SK-N-SH treated with all-trans-retinoic acid at 6 μM for 48 hours (cell line): ENCODE measurements around the gene BICC1.

Experiments used
- ATAC-seq: fragments of 200-7000 bp; cut with Tn5 transposase; 3 replicates; pipeline ENCODE4 v1.9.1; 2020; ENCODE audit warnings: mild to moderate bottlenecking, moderate library complexity
- ARNTL ChIP-seq: fragments of 450-650 bp; formaldehyde crosslinking; IDR thresholded peaks from 2 replicates; pipeline ENCODE4 v1.5.0; 2020; ENCODE audit warnings: low read depth, mild to moderate bottlenecking, moderate library complexity, borderline replicate concordance
- BACH2 ChIP-seq: fragments of 250-450 bp; sonication (Bioruptor Pico); IDR thresholded peaks from 2 replicates; pipeline ENCODE4 v1.9.0; 2021; ENCODE audit warnings: mild to moderate bottlenecking, borderline replicate concordance
- CSRNP3 ChIP-seq: fragments of 250-450 bp; sonication (Bioruptor Pico); IDR thresholded peaks from 2 replicates; pipeline ENCODE4 v1.5.1; 2021; ENCODE audit warnings: mild to moderate bottlenecking, moderate library complexity
- ESRRG ChIP-seq: fragments of 250-450 bp; sonication (Bioruptor Pico); IDR thresholded peaks from 2 replicates; pipeline ENCODE4 v1.6.1; 2021; ENCODE audit warnings: mild to moderate bottlenecking
- GLIS3 ChIP-seq: fragments of 250-450 bp; sonication (Bioruptor Pico); IDR thresholded peaks from 2 replicates; pipeline ENCODE4 v1.5.0; 2020; ENCODE audit warnings: mild to moderate bottlenecking, moderate library complexity
- ISL1 ChIP-seq: fragments of 250-450 bp; sonication (Bioruptor Pico); IDR thresholded peaks from 2 replicates; pipeline ENCODE4 v2.1.2; 2022; ENCODE audit warnings: mild to moderate bottlenecking, moderate library complexity
- PATZ1 ChIP-seq: fragments of 250-450 bp; sonication (Bioruptor Pico); IDR thresholded peaks from 2 replicates; pipeline ENCODE4 v1.8.0; 2020; ENCODE audit warnings: mild to moderate bottlenecking, moderate library complexity, borderline replicate concordance
- POU6F1 ChIP-seq: fragments of 250-450 bp; sonication (Bioruptor Pico); IDR thresholded peaks from 2 replicates; pipeline ENCODE4 v1.8.0; 2021; ENCODE audit warnings: low read depth, mild to moderate bottlenecking, moderate library complexity, borderline replicate concordance
- RARB ChIP-seq: fragments of 250-450 bp; sonication (Bioruptor Pico); IDR thresholded peaks from 2 replicates; pipeline ENCODE4 v1.8.0; 2021; ENCODE audit warnings: mild to moderate bottlenecking, moderate library complexity
- TOX ChIP-seq: fragments of 250-450 bp; sonication (Bioruptor Pico); IDR thresholded peaks from 2 replicates; pipeline ENCODE4 v1.8.0; 2021; ENCODE audit warnings: mild to moderate bottlenecking, moderate library complexity, borderline replicate concordance
- TSHZ2 ChIP-seq: fragments of 250-450 bp; sonication (Bioruptor Pico); IDR thresholded peaks from 2 replicates; pipeline ENCODE4 v1.5.0; 2020; ENCODE audit warnings: mild to moderate bottlenecking, moderate library complexity
- ZC3H10 ChIP-seq: fragments of 250-450 bp; sonication (Bioruptor Pico); IDR thresholded peaks from 2 replicates; pipeline ENCODE4 v1.5.1; 2021; ENCODE audit warnings: mild to moderate bottlenecking, moderate library complexity
- ZFP3 ChIP-seq: fragments of 250-450 bp; sonication (Bioruptor Pico); IDR thresholded peaks from 2 replicates; pipeline ENCODE4 v1.5.0; 2020; ENCODE audit warnings: mild to moderate bottlenecking, moderate library complexity
- ZNF565 ChIP-seq: fragments of 450-650 bp; formaldehyde crosslinking; conservative IDR thresholded peaks from 2 replicates; pipeline ENCODE4 v1.5.0; 2020; ENCODE audit warnings: low read depth, mild to moderate bottlenecking, moderate library complexity
- ZNF70 ChIP-seq: fragments of 450-650 bp; formaldehyde crosslinking; IDR thresholded peaks from 2 replicates; pipeline ENCODE4 v1.5.0; 2020; ENCODE audit warnings: mild to moderate bottlenecking, moderate library complexity
- ZNF8 ChIP-seq: fragments of 450-650 bp; formaldehyde crosslinking; IDR thresholded peaks from 2 replicates; pipeline ENCODE4 v1.5.0; 2020; ENCODE audit warnings: mild to moderate bottlenecking, moderate library complexity

Gene BICC1

GRCh38 chr10:58839771-58840170 lies 327.1 kb downstream of the BICC1 start:
- TF ChIP-seq ZNF8 (CRISPR knock-in tag): no peak
- no peak for TF ChIP-seq TOX (CRISPR knock-in tag)
- no peak for TF ChIP-seq BACH2 (CRISPR knock-in tag)
- TF ChIP-seq CSRNP3: no peak
- TF ChIP-seq PATZ1 (CRISPR knock-in tag): no peak
- TF ChIP-seq ZNF565 (CRISPR knock-in tag): no peak
- TF ChIP-seq ISL1 (CRISPR knock-in tag): no peak
- TF ChIP-seq ZNF70: no peak
- no peak for TF ChIP-seq ARNTL (CRISPR knock-in tag)
- TF ChIP-seq GLIS3: no peak
- no peak for TF ChIP-seq TSHZ2 (CRISPR knock-in tag)
- ATAC-seq: no peak

GRCh38 chr10:58840840-58841435 lies 328.3 kb downstream of the BICC1 start:
- no peak for TF ChIP-seq RARB (CRISPR knock-in tag)
- no peak for TF ChIP-seq POU6F1
- no peak for TF ChIP-seq ZC3H10 (CRISPR knock-in tag)
- no peak for TF ChIP-seq GLIS3
- no peak for TF ChIP-seq ZNF565 (CRISPR knock-in tag)
- TF ChIP-seq ESRRG (CRISPR knock-in tag): no peak
- TF ChIP-seq ZFP3 (CRISPR knock-in tag): no peak
- TF ChIP-seq PATZ1 (CRISPR knock-in tag): no peak
- TF ChIP-seq ISL1 (CRISPR knock-in tag): no peak
- TF ChIP-seq TSHZ2 (CRISPR knock-in tag): no peak
- ATAC-seq: no peak
